Measurements from ENCODE around the gene CFAP91. TPM values are rescaled to one million over a fixed set of nuclear protein-coding genes. Genes with fewer than 3 reads are reported as not detected.

Gene CFAP91
- total and polyA plus RNA-seq, 2 donors (not counting 3 experiments of a cell fraction or from before 2014, with no cell fraction given) = 0.40 to 0.54 TPM

- POLR2A ChIA-PET = no interaction called here
- H3K36me3 ChIP-seq (ENCODE audit: control insufficient read depth in 2 of 2, extremely low read depth in 1 of 2, insufficient read depth in 2 of 2, low read length in 2 of 2) = peaks cover 0 to 4% of the 10 kb centered on the region in 2 experiments
These were observed 30.0 kb upstream of the CFAP91 start for GRCh38 chr3:119672776-119673175.

GRCh38 chr3:119673875-119674274 lies 28.9 kb upstream of the CFAP91 start:
- Histone ChIP-seq H3K9me3 (replicated peaks; ENCODE audit: control insufficient read depth, insufficient read depth, low read length) (no peaks in the 10 kb centered on the region), H3K9me1 (replicated peaks; ENCODE audit: control insufficient read depth, extremely low read depth, insufficient read depth, low read length) (no peaks in the 10 kb centered on the region), H3K27ac (ENCODE audit: insufficient read depth, low read depth, low read length) (no peak overlapping the region), H3K79me2 (ENCODE audit: control insufficient read depth, insufficient read depth, low read length) (peaks cover 4% of the 10 kb centered on the region), H4K20me1 (replicated peaks; ENCODE audit: control insufficient read depth, extremely low read depth, insufficient read depth, low read length) (no peaks in the 10 kb centered on the region), H3K27me3 (ENCODE audit: control insufficient read depth in 2 of 2, insufficient read depth in 2 of 2, low read length in 2 of 2) (no peaks in the 10 kb centered on the region), H2AFZ (ENCODE audit: low read depth, low read length) (no peak overlapping the region), H3K4me2 (ENCODE audit: insufficient read depth, low read length) (no peak overlapping the region), H3K9ac (replicated peaks; ENCODE audit: extremely low read depth, insufficient read depth, low read length) (no peak overlapping the region), H3K4me1 (ENCODE audit: control insufficient read depth, extremely low read depth, insufficient read depth, low read length) (peaks cover 21% of the 10 kb centered on the region), H3K36me3 (ENCODE audit: control insufficient read depth in 2 of 2, extremely low read depth in 1 of 2, insufficient read depth in 2 of 2, low read length in 2 of 2) (peaks cover 0 to 4% of the 10 kb centered on the region in 2 experiments), H3K4me3 (replicated peaks in 1 of 3; ENCODE audit: insufficient read depth in 1 of 3, low read depth in 1 of 3, low read length in 3 of 3) (no peak overlapping the region)
- no peak for TF ChIP-seq POLR2A (IDR thresholded peaks at IDR 0.05; ENCODE audit: low read depth, low read length)
- no peak for TF ChIP-seq FOS (IDR thresholded peaks at IDR 0.05; ENCODE audit: borderline replicate concordance, insufficient read depth, low read length)
- TF ChIP-seq POLR2AphosphoS5 (IDR thresholded peaks at IDR 0.05; ENCODE audit: insufficient read depth, low read depth, low read length) = no peak
- no peak for TF ChIP-seq GATA2 (IDR thresholded peaks at IDR 0.05; ENCODE audit: insufficient read depth, insufficient read length, low read depth, low read length)
- no peak for TF ChIP-seq MYC (IDR thresholded peaks at IDR 0.05; ENCODE audit: low read depth, low read length)
- TF ChIP-seq EZH2 (IDR thresholded peaks at IDR 0.05; ENCODE audit: borderline replicate concordance, low read depth, low read length, severe bottlenecking) = no peak
- TF ChIP-seq MAX (IDR thresholded peaks at IDR 0.05; ENCODE audit: insufficient read depth, insufficient read length) = no peak
- TF ChIP-seq JUN (IDR thresholded peaks at IDR 0.05; ENCODE audit: borderline replicate concordance, insufficient read depth, insufficient read length, low read depth) = no peak
- no peak for TF ChIP-seq CTCF (IDR thresholded peaks at IDR 0.05; ENCODE audit: extremely low read depth in 1 of 2, insufficient read depth in 1 of 2, low read depth in 1 of 2, low read length in 2 of 2)
- DNase-seq (ENCODE audit: low read depth, low spot score) = no peak
- ChIA-PET CTCF (no interaction called here), POLR2A (no interaction called here)
- intact Hi-C loops (cut with micrococcal nuclease) = no loop called here
- no peak for FAIRE-seq
- no TSS peak for BruUV-seq (replicated peaks)
- dilution Hi-C loops (cut with MboI; ENCODE audit: extremely low pct_ligation_motif_present, low sequenced_read_pairs) = no loop called here

More at GRCh38 chr3:119672776-119673175, 30.0 kb upstream of the CFAP91 start:
- no peak overlapping the region for H2AFZ ChIP-seq (ENCODE audit: low read depth, low read length)
- peaks cover 20% of the 10 kb centered on the region for H3K4me1 ChIP-seq (ENCODE audit: control insufficient read depth, extremely low read depth, insufficient read depth, low read length)
- TF ChIP-seq EZH2 (IDR thresholded peaks at IDR 0.05; ENCODE audit: borderline replicate concordance, low read depth, low read length, severe bottlenecking) = no peak
- TF ChIP-seq MYC (IDR thresholded peaks at IDR 0.05; ENCODE audit: low read depth, low read length) = no peak
- H3K27me3 ChIP-seq (ENCODE audit: control insufficient read depth in 2 of 2, insufficient read depth in 2 of 2, low read length in 2 of 2) = no peaks in the 10 kb centered on the region
- no peak overlapping the region for H3K4me3 ChIP-seq (replicated peaks in 1 of 3; ENCODE audit: insufficient read depth in 1 of 3, low read depth in 1 of 3, low read length in 3 of 3)
- intact Hi-C loops (cut with micrococcal nuclease) = no loop called here
- H3K9me3 ChIP-seq (replicated peaks; ENCODE audit: control insufficient read depth, insufficient read depth, low read length) = no peaks in the 10 kb centered on the region
- BruUV-seq (replicated peaks) = no TSS peak
- CTCF ChIA-PET = interaction anchor here (0.9 to 1.4 kb wide), 7 partner anchors 10 to 183 kb away, joined by 3 to 5 read pairs (median 3); partner anchors contain the start of gene TIMMDC1
- no peaks in the 10 kb centered on the region for H4K20me1 ChIP-seq (replicated peaks; ENCODE audit: control insufficient read depth, extremely low read depth, insufficient read depth, low read length)
- no peak for FAIRE-seq
- dilution Hi-C loops (cut with MboI; ENCODE audit: extremely low pct_ligation_motif_present, low sequenced_read_pairs) = no loop called here
- DNase-seq (ENCODE audit: low read depth, low spot score) = peak; percentile 46
- no peaks in the 10 kb centered on the region for H3K9me1 ChIP-seq (replicated peaks; ENCODE audit: control insufficient read depth, extremely low read depth, insufficient read depth, low read length)
- H3K4me2 ChIP-seq (ENCODE audit: insufficient read depth, low read length) = no peak overlapping the region
- H3K9ac ChIP-seq (replicated peaks; ENCODE audit: extremely low read depth, insufficient read depth, low read length) = no peak overlapping the region
- H3K27ac ChIP-seq (ENCODE audit: insufficient read depth, low read depth, low read length) = no peak overlapping the region
- peaks cover 4% of the 10 kb centered on the region for H3K79me2 ChIP-seq (ENCODE audit: control insufficient read depth, insufficient read depth, low read length)

Data from endothelial cell of umbilical vein (primary cell).